IPS DF 4.7 (cell line): ENCODE measurements around the gene NEGR1.

Experiments
- DNase-seq: peaks from one replicate; pipeline ENCODE4 v3.0.0-alpha.2; 2013; ENCODE audit warnings: low spot score; ENCODE audit errors: extremely low read depth

Gene NEGR1

GRCh38 chr1:71706029-71706671, 576.2 kb downstream of the NEGR1 start:
- DNase-seq: no peak

GRCh38 chr1:71698186-71698585, 584.2 kb downstream of the NEGR1 start:
- no peak for DNase-seq

GRCh38 chr1:71695821-71696220, 586.5 kb downstream of the NEGR1 start:
- DNase-seq: no peak

- DNase-seq: no peak
These were observed 587.3 kb downstream of the NEGR1 start for GRCh38 chr1:71695084-71695483.

- DNase-seq: no peak
These were observed 588.8 kb downstream of the NEGR1 start for GRCh38 chr1:71693581-71693980.

GRCh38 chr1:71689635-71690034, 592.7 kb downstream of the NEGR1 start:
- no peak for DNase-seq

- DNase-seq: no peak
These were observed 595.0 kb downstream of the NEGR1 start for GRCh38 chr1:71687376-71687775.

- DNase-seq: no peak
These were observed 605.1 kb downstream of the NEGR1 start for GRCh38 chr1:71676979-71677925.

GRCh38 chr1:71668065-71668464, 614.3 kb downstream of the NEGR1 start:
- DNase-seq: no peak

GRCh38 chr1:71667216-71667615, 615.1 kb downstream of the NEGR1 start:
- no peak for DNase-seq

GRCh38 chr1:71666609-71667008, 615.7 kb downstream of the NEGR1 start:
- DNase-seq: no peak

GRCh38 chr1:71660411-71660810, 621.9 kb downstream of the NEGR1 start:
- DNase-seq: no peak

GRCh38 chr1:71657891-71658679, 624.3 kb downstream of the NEGR1 start:
- no peak for DNase-seq

- DNase-seq: no peak
These were observed 625.4 kb downstream of the NEGR1 start for GRCh38 chr1:71656902-71657301.

- no peak for DNase-seq
These were observed 626.7 kb downstream of the NEGR1 start for GRCh38 chr1:71655604-71656003.

- no peak for DNase-seq
These were observed 628.4 kb downstream of the NEGR1 start for GRCh38 chr1:71653952-71654351.

GRCh38 chr1:71651214-71651613, 631.1 kb downstream of the NEGR1 start:
- DNase-seq: no peak

- no peak for DNase-seq
These were observed 632.2 kb downstream of the NEGR1 start for GRCh38 chr1:71650119-71650518.

- no peak for DNase-seq
These were observed 632.7 kb downstream of the NEGR1 start for GRCh38 chr1:71649608-71650007.

GRCh38 chr1:71647513-71648300, 634.6 kb downstream of the NEGR1 start:
- no peak for DNase-seq

GRCh38 chr1:71645015-71645414, 637.3 kb downstream of the NEGR1 start:
- DNase-seq: no peak
